DMS53 treated with DMSO at 0.1 percent for 48 hours (cell line): Measurements from ENCODE around the gene PHF12.
A peak's percentile ranks its signal among the peaks of the same experiment; 100 is the strongest.

Experiments used
- DNase-seq: peaks from one replicate; lab custom pipeline; 2025; ENCODE audit not compliant: unreplicated experiment; lab: John Stamatoyannopoulos, UW

The PHF12 gene

DNA sequence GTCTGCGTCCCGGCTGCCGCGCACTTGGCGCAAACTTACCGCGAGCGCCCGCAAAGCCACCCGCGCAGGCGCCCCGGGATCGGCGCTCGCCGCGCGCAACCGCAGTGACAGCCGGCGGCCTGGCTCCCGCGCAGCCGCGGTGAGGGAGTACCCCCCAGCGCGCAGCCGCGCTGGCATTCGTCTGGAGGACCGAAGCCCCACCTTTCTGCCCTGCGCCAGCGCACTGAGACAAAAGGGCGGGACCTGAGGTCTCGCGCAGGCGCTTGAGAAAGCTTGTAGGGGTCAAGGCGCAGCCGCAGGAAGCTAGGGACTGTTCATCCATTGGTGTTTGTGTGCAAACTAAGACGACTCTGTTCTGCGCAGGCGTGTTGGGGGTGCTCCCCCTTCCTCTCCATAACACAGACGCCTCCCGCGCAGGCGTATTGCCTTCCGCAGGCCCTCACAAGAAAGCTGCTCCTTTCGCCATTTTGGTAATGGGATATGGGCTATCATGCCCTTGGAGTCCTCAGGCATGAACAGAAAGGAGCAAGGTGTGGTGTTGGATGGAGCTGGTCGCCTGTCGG lies at the start of gene PHF12:
PHF12 (minus strand) TSS at position 91 of the 563 bp plus-strand sequence. CDS start 558 bp downstream, outside the sequence.
- DNase-seq, result peak; percentile 97

DNA sequence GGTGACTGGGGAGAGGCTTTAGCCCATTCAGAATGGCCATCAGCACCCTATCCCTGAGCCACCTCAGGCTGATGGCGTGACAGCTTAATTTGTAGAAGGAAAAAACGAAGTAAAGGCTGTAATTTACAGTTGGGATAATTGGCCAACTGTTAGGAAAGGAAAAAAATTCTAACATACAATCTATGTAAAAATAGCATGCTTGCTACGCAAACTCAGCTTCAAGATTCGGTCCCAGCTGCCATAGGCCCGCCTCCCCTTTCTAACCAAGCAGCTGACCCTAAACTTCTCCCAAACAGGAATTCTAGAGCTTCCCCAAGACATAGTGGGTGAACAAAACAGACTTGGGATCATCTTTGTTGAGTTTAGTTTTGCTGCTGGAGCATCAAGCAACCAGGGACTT lies 49.7 kb upstream of the PHF12 start:
- DNase-seq, result no peak

DNA sequence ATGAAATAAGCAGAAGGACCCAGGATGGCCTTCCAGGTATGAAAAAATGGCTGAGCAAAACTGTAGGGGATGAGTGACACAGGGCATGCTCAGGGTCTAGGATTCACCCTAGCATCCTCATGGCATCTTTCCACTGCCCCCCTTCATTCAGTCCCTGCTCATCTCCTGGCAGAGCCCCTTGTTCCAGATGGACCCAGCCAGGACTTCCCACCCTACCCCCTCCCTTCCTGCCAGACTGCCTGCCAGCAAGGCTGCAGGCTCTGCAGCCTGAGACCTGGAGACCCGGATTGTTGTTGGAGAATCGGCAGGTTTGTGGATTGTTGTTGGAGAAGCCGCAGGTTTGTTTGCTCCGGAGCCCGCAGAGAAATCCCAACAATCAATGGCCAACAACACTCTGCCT lies 47.9 kb upstream of the PHF12 start:
- DNase-seq, result no peak

DNA sequence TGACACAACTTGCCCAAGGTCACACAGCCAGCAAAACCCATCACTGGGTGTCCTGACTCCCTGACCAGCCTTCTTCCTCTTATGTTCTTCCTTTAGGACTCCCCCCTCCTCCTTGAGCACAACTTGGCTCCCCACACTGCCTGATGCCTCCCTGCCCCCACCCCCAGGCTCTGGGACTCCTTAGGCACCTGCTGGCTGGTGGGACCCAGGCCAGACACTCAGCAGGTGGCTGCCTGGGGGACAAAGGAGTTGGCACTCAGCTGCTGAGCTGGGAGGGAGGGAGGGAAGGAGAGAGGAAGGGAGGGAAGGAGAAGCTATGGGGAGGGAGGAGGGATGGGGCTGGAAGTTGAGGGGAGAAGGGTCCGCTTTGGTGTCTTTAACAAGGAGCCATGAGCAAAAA lies 46.5 kb upstream of the PHF12 start:
- no peak for DNase-seq

DNA sequence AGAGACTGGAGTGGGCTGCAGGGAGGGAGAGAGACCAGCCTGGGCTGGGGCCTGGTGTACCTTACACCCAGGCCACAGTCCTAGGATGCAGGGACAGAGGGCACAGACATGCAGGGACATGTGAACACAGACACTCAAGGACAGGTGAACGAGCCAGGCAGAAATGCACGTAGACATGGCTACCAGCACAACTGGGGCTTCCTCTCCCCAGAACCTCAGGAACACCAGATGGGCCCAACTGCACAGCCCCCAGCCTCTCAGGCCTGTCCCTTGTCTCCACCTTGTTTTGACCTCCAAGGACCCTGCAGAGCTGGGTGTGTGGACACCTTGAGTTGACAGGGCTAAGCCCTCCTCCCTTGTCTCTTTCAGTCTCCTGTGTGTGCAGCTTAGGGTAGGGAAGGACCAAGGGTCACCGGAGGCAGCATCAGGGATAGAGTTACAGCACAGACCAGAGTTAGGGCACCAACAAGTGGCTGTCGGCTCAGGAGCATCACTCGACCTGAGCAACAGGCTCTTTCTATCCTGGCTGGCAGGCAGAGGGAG lies 45.3 kb upstream of the PHF12 start:
- no peak for DNase-seq

DNA sequence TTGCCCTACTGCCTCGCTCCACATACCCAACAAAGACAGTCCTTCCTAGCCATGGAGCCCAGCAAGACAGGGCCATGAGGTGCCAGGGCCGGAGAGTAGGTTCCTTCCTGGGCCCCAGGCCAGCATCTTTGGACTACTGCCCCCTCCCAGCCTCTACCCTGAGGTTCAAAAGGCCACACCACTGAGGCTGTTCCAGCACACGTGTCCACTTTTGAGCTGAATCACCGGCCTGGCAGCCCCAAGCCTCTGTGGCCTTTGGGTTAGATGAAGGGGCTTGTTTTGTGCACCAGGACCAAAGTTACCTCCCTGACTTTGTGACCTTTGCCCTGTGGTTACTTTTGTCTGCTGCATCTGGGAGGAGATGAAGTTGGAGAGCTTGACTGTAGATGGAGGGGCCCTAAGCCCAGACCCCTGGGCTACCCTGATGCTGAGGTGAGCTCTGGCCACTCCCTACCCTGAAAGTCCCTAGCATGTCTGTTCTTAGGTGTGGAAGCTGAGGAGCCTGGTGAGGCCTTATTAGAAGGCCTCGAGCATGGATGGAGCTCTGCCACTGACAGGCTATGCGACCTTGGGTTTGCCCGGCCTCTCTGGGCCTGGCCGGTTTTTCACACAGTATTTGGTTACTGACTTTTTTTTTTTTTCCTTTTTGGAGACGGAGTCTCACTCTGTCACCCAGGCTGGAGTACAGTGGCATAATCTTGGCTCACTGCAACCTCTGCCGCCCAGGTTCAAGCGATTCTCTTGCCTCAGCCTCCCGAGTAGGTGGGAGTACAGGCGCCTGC lies 42.5 kb upstream of the PHF12 start:
- no peak for DNase-seq

DNA sequence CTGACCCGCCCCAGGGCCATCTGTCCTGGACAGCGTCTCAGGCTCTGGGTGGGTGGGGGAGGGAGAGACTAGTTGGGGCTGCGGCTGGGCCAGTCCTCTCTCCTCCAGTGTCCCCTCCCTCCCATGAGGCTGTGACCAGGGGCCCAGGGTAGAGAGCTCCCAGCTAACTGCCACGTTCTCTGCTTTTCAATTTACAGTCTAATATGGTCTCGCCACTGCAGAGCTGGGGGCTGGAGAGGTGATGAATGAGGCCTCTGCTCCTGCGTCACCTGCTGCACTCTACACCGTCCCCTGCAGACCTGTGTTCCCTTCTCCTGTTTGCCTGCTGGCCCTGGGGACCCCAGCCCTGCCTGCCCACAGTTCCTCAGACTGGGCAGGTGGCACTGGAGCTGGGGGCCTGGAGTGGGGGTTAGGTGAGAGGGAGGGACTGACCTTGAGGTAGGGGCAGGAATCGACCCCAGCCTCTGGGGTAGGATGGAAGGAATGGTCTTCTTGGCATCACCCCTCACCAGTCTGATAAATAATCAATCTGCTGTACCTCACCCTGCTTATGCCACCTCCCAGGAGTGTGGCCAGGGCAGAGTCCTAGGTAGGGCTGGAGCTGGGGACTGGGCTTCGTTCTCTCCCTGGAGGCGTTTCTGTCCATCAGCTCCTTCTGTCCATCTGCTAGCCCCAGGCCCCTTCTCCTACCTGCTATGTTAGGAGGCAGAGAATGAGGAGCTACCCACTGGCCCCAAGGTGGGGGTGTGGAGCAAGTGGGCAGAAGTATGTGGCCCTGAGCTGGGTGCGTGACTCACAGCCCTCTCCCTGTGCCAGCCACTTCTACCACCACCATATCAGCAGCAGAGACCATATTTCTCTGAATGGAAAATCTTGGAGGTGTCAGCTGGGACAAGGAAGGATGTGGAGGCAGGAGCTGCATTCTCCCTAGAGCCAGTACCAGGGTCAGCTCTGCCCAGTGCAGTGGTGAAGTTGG lies 41.6 kb upstream of the PHF12 start:
- no peak for DNase-seq

DNA sequence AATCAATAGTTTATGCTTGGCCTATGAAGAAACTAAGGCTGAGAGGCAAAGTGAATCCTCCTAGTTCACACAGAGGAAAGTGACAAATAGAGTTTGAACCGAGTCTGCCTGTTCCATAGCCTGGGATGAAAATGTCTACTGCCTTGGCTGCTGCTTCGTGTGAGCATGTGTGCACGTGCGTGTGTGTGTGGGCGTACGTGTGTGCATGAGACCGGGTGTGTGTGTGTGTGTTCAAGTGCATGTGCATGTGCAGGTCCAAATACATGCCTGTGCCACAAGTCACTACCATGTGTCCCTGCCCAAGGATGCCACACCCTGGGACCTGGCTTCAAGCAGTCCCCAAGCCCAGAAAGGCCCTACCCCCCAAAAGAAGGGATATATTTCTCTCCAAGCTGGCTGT lies 40.9 kb upstream of the PHF12 start:
- DNase-seq, result no peak

DNA sequence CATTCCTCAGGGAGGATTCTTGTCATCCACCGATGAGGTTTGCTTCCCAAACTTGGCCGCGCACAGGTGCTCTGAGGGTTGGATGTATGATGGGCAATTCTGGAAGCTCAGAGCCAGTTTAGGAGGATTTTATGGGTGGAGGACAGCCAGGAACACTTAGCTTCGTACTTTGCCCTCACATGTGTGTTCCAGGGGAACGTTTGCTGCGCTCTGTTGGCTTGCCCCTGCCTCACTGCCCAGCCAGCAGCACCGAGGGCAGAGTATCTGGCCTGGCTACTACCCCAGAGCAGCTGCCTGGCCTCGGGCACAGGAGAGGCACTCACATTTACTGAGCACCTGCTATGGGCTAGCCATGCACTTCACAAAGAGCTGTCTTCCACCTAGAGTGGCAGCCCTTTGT lies 40.5 kb upstream of the PHF12 start:
- no peak for DNase-seq

DNA sequence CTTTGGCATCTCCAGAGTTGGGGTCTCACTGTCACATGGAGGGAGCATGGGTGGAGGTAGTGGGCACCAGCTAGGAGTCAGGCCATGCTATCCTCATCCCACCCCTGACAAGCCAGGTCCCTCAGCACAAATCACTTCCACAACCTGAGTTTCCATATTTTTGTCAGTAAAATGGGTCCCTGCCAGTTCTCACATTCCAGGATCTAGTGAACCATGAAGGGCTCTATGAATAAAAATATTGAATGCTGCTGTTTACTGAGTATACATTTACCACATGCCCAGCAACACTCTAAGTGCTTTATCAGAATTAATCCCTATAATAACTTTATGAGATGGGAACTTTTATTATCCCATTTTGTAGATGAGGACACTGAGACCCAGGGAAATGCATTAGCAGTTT lies 37.7 kb upstream of the PHF12 start:
- no peak for DNase-seq

DNA sequence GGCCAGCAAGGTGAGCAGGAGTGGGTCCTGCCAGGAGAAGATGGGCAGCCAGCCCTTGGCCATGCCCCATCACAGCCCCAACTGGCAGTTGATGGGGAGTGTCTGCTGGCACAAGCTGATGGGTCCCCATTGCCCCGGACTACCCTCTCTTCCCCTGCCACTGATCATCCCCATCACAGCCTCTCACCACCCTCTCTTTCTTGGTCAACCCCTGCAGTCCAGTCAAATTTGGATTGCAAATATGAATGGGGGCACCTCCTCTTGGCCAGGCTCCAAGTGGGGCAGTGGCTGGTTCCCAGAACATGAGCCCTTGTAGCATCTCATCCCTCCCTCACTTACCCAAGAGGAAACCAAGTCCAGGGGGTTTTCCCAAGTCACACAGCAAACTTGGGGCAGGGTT lies 37.2 kb upstream of the PHF12 start:
- no peak for DNase-seq

DNA sequence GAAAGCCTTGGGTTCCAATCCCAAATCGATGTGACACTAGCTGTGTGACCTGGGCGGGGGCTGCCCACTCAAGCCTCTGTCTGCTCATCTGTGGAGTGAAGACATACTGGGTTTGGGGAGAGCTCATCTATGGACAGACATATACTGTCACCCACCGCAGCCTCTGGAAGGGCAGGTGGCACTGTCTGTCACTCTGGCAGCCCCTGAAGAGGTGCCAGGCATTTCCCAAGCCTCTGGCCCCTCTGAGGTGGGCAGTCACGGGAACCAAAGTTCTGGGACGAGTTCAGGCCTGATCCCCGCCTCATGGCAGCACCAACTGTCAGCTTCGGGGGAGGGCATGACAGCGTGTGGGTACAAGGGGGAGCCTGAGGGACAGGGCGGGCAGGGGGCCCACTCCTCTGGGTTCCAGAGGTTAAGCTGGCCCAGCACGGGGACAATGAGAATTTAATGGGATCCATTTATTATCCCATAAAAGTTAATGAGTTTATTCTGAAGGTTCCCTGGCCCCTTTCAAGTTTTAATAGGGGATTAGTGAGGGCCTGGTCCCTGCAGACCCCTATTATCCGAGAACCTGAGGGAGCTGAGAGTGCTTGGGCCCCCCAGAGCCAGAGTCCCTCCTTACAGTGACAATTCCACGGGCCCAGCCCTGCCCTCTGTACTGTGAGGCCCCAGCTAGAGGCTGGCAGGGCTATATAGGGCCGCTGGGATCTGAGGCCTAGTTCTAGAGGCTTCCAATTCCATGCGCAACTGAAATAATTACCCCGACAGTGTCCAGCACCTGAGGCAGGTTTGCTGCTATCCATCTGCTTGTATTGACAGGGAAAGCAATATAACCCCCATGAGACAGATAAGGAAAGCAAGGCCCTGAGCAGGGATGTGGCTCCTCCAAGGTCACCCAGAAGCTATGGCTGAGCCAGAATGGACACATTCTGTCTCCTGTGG lies 35.7 kb upstream of the PHF12 start:
- no peak for DNase-seq

DNA sequence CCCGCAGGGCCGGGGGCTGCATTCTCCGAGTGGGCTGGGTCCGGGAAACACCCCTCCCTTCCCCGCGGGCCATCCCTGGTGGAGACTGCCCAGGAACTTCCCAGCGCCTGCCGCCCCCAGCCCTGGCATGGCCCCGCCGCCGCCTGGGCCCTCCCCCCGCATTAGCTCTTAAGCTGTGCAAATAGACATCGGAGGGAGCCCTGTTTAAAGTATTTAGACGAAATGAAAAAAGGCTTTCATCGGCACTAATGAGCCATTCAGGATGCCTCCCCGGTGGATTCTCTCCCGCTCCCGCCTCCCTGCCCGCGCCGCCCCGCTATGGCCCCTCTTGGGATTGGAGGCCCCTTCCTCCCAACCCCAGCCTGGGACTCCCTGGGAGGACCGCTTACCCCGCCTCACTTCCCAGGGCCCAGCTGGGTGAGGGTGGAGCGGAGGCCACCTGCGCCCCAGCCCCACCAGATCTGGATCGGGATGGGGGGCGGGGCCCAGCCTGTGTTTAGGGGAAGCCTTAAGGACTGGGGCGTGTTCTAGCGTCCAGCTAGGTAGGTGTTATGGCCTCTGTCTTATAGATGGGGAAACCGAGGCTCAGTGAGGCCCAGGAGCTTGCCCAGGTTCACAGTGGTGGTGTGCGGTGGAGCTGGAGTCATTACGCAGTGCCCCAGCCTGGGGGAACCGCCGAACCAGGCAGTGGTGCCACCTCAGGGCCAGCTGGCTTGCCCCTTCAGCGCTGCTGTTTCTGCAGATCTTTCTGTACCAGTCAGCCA lies 34.8 kb upstream of the PHF12 start:
- DNase-seq, result no peak

DNA sequence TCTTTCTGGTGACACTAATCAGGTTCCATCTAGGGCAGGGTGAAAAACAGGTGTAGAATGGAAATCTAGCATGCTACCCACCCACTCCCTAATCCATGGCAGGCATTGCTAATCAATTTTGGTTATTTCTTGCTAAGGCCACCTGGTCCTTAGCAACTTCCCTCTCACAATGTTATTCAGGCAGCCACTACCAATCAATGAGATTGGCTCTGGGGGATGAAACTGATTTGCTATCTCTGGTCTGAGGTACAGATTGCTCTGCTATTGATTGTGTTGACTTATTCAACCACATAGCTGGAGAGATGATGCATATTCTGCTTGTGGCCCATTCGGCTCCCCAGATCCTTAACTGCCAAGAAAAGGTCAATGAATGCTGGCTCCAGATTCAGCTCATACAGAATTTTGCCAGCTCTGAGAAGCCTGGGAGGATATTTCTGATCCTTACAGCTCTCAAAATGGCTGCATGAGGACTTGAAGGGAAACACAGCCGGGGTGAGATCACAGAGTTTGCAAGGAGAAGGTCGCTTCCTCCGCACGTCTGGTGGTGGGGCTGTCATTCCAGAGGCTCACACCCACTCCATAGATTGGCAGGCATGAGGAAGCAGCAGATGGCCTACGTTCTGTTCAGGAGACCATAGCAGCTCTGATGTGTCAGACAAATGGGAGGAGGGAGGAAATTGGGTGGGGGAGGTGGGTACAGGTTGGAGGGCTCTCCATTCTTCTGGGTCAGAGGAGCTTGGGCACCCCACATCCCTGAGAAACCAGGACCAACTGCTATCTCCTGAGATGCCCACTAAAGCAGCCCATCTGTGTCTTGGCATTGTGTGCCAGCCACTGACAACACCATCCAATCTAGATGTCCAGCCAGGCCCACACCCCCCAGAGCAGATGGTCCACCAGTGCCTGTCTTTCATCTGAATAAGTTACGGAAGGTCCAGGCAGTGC lies 32.2 kb upstream of the PHF12 start:
- no peak for DNase-seq

DNA sequence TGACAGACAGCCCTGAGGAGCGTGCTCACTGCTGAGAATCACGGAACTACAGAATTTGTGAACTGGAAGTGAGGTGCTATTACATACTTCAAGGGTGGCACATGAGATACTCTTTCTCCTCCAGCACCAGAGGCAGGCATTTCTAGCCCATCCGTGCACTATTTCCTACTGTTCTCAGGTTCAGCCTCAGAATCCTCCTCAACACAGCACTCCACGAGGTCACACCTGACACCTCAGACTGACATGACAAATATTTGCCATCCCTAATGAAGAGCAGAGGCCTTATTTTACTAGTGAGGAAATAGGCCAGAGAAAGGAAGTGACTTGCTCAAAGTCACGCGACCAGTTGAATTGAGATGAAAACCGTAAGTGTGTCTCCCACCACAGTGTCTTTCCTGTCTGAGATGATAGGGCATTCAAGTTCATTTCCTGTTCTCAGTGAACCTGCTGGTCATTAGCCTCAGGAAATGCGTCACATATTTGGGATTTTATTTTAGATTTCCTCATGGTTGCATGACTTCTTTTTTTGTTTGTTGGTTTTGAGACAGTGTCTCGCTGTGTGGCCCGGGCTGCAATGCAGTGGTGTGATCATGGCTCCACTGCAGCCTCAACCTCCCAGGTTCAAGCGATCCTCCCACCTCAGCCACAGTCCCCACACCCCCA lies 30.9 kb upstream of the PHF12 start:
- DNase-seq, result no peak

DNA sequence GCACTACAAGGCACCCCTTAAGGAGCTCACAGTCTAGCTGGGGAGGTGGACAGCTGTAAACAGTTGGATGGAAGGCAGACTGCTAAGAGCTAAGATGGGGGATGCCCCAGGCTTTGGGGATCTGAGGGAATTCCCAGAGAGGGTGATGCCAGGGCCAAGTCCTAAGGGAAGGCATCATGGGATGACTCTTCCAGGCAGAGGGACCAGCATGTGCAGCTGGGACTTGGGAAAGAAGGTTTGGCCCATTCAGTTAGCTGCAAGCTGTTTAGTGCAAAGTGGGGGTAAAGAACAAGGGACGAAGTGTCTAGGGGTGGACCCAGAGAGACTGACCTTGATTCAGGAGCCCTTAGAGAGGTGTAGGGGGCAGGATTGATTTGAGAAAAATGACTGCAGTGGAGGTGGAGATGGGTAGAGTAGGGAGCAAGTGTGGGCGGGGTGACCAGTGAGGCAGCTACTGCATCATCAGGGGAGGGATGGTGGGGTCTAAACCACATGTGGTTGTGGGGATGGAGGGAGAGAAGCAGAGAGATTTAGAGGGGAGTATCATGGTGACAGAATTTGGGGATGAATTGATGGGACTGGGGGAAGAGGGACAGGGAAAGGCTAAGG lies 27.1 kb upstream of the PHF12 start:
- DNase-seq, result no peak

DNA sequence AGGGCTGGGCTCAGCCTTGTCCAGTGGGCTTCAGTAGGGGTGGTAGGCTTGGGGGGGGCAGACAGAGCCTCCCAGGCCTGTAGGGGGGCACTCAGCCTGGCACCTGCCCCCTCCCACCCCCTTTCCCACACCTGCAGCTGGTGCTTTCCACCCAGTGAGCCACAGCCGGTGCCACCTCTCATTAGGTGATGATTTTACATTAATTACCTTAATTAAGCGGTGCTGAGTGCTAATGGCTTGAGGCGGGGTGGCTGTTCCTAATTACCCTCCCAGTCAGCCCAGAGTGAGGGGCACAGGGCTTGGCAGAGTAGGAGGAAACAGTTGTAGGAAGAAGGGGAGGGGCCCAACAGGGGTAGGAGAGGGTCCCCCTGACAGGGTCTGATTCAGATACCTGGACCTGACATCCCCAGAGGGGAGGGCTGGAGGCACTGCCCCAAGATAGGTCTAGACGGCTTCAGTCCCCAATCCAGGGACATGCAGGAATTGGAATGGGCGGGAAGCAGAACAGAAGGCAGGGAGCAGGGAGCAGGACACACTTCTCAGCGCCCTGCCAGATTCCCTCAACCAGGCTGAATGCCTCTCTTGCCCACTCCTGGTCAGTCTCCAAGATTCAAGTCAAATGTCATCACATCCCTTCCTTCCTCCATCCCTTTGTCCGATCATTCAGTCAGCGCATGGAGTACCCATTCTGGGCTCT lies 26.5 kb upstream of the PHF12 start:
- no peak for DNase-seq
